IMR-90 (cell line): ENCODE data around the gene ASAP2. TPM values are rescaled to one million over a fixed set of nuclear protein-coding genes. Genes with fewer than 3 reads are reported as not detected.

Experiments used
- ATAC-seq: fragments of 200-7000 bp; cut with Tn5 transposase; 2 replicates; pipeline ENCODE4 v1.9.1; 2020; ENCODE audit warnings: low read depth, mild to moderate bottlenecking, moderate library complexity
- BruUV-seq: library from RNA; stranded (reverse); fragments of 400-500 nt; replicated peaks from 2 replicates; lab custom pipeline; 2021; lab: Mats Ljungman, UMichigan
- CTCF ChIA-PET: fragments of 300-600 bp; formaldehyde crosslinking; extraction: SDS; loops from one replicate; lab custom pipeline; 2021; ENCODE audit warnings: antibody characterized with exemption; lab: Yijun Ruan, JAX
- POLR2A ChIA-PET: fragments of 300-600 bp; sonication (Branson Sonifier 250); formaldehyde crosslinking; loops from one replicate; lab custom pipeline; 2022; ENCODE audit warnings: antibody characterized with exemption; ENCODE audit not compliant: unreplicated experiment; lab: Charles Lee
- DNase-seq: peaks from one replicate; pipeline ENCODE4 v3.0.0; 2013
- H2AFZ ChIP-seq: replicated peaks from 2 replicates; pipeline ENCODE3; 2013; ENCODE audit warnings: low read length, mild to moderate bottlenecking; ENCODE audit not compliant: poor library complexity
- H2AK5ac ChIP-seq: 2 replicates; pipeline ENCODE4 v1.6.1; 2013; ENCODE audit warnings: low read depth, low read length, inconsistent platforms
- H2AK9ac ChIP-seq: replicated peaks from 2 replicates; pipeline ENCODE3; 2013; ENCODE audit warnings: mild to moderate bottlenecking, low read depth, low read length, moderate library complexity; ENCODE audit not compliant: poor library complexity
- H2BK120ac ChIP-seq: 2 replicates; pipeline ENCODE4 v1.6.1; 2013; ENCODE audit warnings: low read depth, low read length, inconsistent platforms
- H2BK15ac ChIP-seq: 3 replicates; pipeline ENCODE4 v1.6.1; 2013; ENCODE audit warnings: low read depth, low read length, inconsistent platforms
- H2BK20ac ChIP-seq: 2 replicates; pipeline ENCODE4 v1.6.1; 2013; ENCODE audit warnings: low read depth, mild to moderate bottlenecking, inconsistent platforms, low read length, moderate library complexity
- H2BK5ac ChIP-seq: 2 replicates; pipeline ENCODE4 v1.6.1; 2013; ENCODE audit warnings: mild to moderate bottlenecking, low read depth, low read length, inconsistent platforms; ENCODE audit not compliant: poor library complexity, severe bottlenecking
- H3K14ac ChIP-seq: replicated peaks from 2 replicates; pipeline ENCODE4 v1.6.1; 2013; ENCODE audit warnings: low read depth, low read length, inconsistent platforms
- H3K18ac ChIP-seq: 2 replicates; pipeline ENCODE4 v1.6.1; 2013; ENCODE audit warnings: low read depth, low read length, control low read depth
- H3K23ac ChIP-seq: 2 replicates; pipeline ENCODE4 v1.6.1; 2013; ENCODE audit warnings: low read depth, low read length, inconsistent platforms
- H3K27ac ChIP-seq: 2 replicates; pipeline ENCODE4 v1.5.1; 2013; ENCODE audit warnings: mild to moderate bottlenecking, control low read depth, low read length; ENCODE audit not compliant: insufficient read depth
- H3K27me3 ChIP-seq: 2 replicates; pipeline ENCODE4 v1.6.1; 2013; ENCODE audit warnings: low read length; ENCODE audit not compliant: control insufficient read depth, insufficient read depth
- H3K36me3 ChIP-seq: 2 replicates; pipeline ENCODE4 v1.6.1; 2013; ENCODE audit warnings: low read length, mixed read lengths; ENCODE audit not compliant: control insufficient read depth, insufficient read depth
- H3K4ac ChIP-seq: 2 replicates; pipeline ENCODE4 v1.6.1; 2013; ENCODE audit warnings: low read depth, low read length, inconsistent platforms
- H3K4me1 ChIP-seq: 2 replicates; pipeline ENCODE4 v1.6.1; 2013; ENCODE audit warnings: low read length, mixed read lengths; ENCODE audit not compliant: control insufficient read depth, insufficient read depth
- H3K4me2 ChIP-seq: 2 replicates; pipeline ENCODE4 v1.6.1; 2013; ENCODE audit warnings: low read depth, mild to moderate bottlenecking, control low read depth, low read length, moderate library complexity
- H3K4me3 ChIP-seq: 2 replicates; pipeline ENCODE4 v1.5.1; 2013; ENCODE audit warnings: low read depth, mild to moderate bottlenecking, control low read depth, low read length, moderate library complexity; ENCODE audit not compliant: insufficient read depth
- H3K56ac ChIP-seq: 2 replicates; pipeline ENCODE4 v1.6.1; 2013; ENCODE audit warnings: low read length, inconsistent platforms; ENCODE audit not compliant: insufficient read depth; ENCODE audit errors: extremely low read depth
- H3K79me1 ChIP-seq, 2 experiments: 2 replicates each; pipeline ENCODE4 v1.6.1; 2013; ENCODE audit warnings: low read length in 2 of 2, inconsistent platforms in 1 of 2, low read depth in 1 of 2
- H3K9ac ChIP-seq: 2 replicates; pipeline ENCODE4 v1.6.1; 2013; ENCODE audit warnings: low read depth, low read length, control low read depth
- H3K9me1 ChIP-seq: 2 replicates; pipeline ENCODE4 v1.6.1; 2013; ENCODE audit warnings: low read length, inconsistent platforms; ENCODE audit not compliant: insufficient read depth
- H3K9me3 ChIP-seq: 2 replicates; pipeline ENCODE4 v1.6.1; 2013; ENCODE audit warnings: low read length; ENCODE audit not compliant: control insufficient read depth, insufficient read depth
- H4K20me1 ChIP-seq: 2 replicates; pipeline ENCODE4 v1.6.1; 2013; ENCODE audit warnings: low read length, inconsistent platforms; ENCODE audit not compliant: insufficient read depth
- H4K5ac ChIP-seq: 2 replicates; pipeline ENCODE4 v1.6.1; 2013; ENCODE audit warnings: mild to moderate bottlenecking, low read depth, low read length, control low read depth
- H4K8ac ChIP-seq, 2 experiments: 2 replicates each; pipeline ENCODE4 v1.6.1; 2013; ENCODE audit warnings: low read depth in 2 of 2, low read length in 2 of 2, control low read depth in 1 of 2, inconsistent platforms in 1 of 2
- H4K91ac ChIP-seq: 2 replicates; pipeline ENCODE4 v1.6.1; 2013; ENCODE audit warnings: low read depth, low read length, inconsistent platforms; ENCODE audit not compliant: insufficient read depth
- MAZ ChIP-seq: IDR thresholded peaks from 2 replicates; pipeline ENCODE4 v1.6.1; 2012; ENCODE audit warnings: low read depth, mild to moderate bottlenecking, low read length, improper control_type of control experiment, moderate library complexity, borderline replicate concordance
- SMC3 ChIP-seq: fragments of 150-350 bp; IDR thresholded peaks from 2 replicates; pipeline ENCODE4 v1.6.1; 2016; ENCODE audit warnings: low read depth, mild to moderate bottlenecking, antibody characterized with exemption, low read length, moderate library complexity
- WGBS, 2 experiments: methylation state at CpG; one replicate each; pipeline versions ENCODE4 v1.1.5 to v1.1.7; 2013; ENCODE audit warnings: missing lambda C conversion rate in 2 of 2; ENCODE audit not compliant: insufficient read length in 1 of 2; ENCODE audit errors: extremely low coverage in 2 of 2; 5-methylcytosine and 5-hydroxymethylcytosine counted together
- dilution Hi-C: fragments of 300-500 bp; cut with HindIII; formaldehyde crosslinking; loops from one replicate; pipeline ENCODE4 v1.14.3; 2018; ENCODE audit warnings: low sequenced_read_pairs; ENCODE audit not compliant: unreplicated experiment
- in situ Hi-C: fragments of 300-500 bp; cut with MboI; formaldehyde crosslinking; loops from 3 replicates; pipeline ENCODE4 v1.14.3; 2019; ENCODE audit warnings: low sequenced_read_pairs, inconsistent platforms, mixed read lengths
- intact Hi-C: fragments of 100-400 bp; cut with micrococcal nuclease; formaldehyde crosslinking; loops from 2 replicates; pipeline ENCODE4 v1.10.0; 2022
- polyA plus RNA-seq, 3 experiments: library from polyadenylated mRNA; depleted of rRNA; stranded (reverse); fragments of >200 nt; gene quantifications; 2 replicates each; pipeline ENCODE4 v1.2.3, GENCODE V29; 2012; ENCODE audit warnings: low replicate concordance in 1 of 3
- total RNA-seq: library from RNA; depleted of rRNA; stranded (reverse); fragments of >200 nt; gene quantifications from 2 replicates; pipeline ENCODE4 v1.2.3, GENCODE V29; 2012

ASAP2 gene
- total and polyA plus RNA-seq, 2 of the 4 experiments (the other 2 are of a cell fraction) = 19.7 to 28.1 TPM

DNA sequence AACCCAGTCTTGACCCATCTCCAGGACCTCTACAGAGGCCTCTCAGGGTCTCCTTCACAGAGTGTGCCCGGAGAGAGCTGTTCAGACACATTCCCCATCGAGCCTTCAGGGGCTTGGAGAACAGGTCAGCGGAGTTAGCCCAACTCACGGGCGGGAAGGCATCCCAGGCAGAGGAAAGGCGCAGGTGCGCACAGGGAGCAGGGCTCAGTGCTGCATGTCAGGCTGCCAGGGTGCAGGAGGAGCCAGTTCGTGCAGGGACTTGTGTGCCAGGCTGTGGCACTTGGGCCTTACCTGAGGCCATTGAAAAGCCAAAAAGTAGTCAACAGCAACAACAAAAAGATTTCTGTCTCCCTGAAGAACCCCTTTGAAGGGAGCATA, 112.7 kb downstream of the ASAP2 start:
- no peaks in the 10 kb centered on the region for H3K9me3 ChIP-seq
- in situ Hi-C loops (no loop called here), dilution Hi-C loops (no loop called here), intact Hi-C loops (no loop called here)
- H2AFZ ChIP-seq = no peak overlapping the region
- H4K8ac ChIP-seq = no peak overlapping the region
- H3K79me1 ChIP-seq = peaks cover 48 to 91% of the 10 kb centered on the region in 2 experiments
- no peak overlapping the region for H2AK9ac ChIP-seq
- TF ChIP-seq MAZ (no peak), SMC3 (no peak)
- H4K91ac ChIP-seq = no peak overlapping the region
- H3K27me3 ChIP-seq = no peaks in the 10 kb centered on the region
- peaks cover 4% of the 10 kb centered on the region for H3K4me1 ChIP-seq
- no peak overlapping the region for H3K4me3 ChIP-seq
- ATAC-seq = no peak
- peaks cover 18% of the 10 kb centered on the region for H4K20me1 ChIP-seq
- no peak overlapping the region for H3K4ac ChIP-seq
- H3K36me3 ChIP-seq = peaks cover 14% of the 10 kb centered on the region
- H4K5ac ChIP-seq = no peak overlapping the region
- H2BK15ac ChIP-seq = no peak overlapping the region
- H2BK120ac ChIP-seq = no peak overlapping the region
- no peak overlapping the region for H2AK5ac ChIP-seq
- no peak overlapping the region for H2BK20ac ChIP-seq
- no peak overlapping the region for H3K18ac ChIP-seq
- no peak overlapping the region for H3K27ac ChIP-seq
- WGBS, 2 experiments = 91% methylated on average over 8 of the region's 8 CpGs; no CpG with 5 or more reads in 1 of the 2 experiments
- no peak for DNase-seq
- no peak overlapping the region for H3K14ac ChIP-seq
- H3K9me1 ChIP-seq = peaks cover 34% of the 10 kb centered on the region
- ChIA-PET CTCF (no interaction called here), POLR2A (no interaction called here)
- no peak overlapping the region for H3K9ac ChIP-seq
- H3K4me2 ChIP-seq = no peak overlapping the region
- no peak overlapping the region for H3K56ac ChIP-seq
- no peak overlapping the region for H3K23ac ChIP-seq
- BruUV-seq = no TSS peak
- H2BK5ac ChIP-seq = no peak overlapping the region
